GM23338 (cell line): ENCODE results near the gene RGS6. TPM values are rescaled to one million over a fixed set of nuclear protein-coding genes. Genes with fewer than 3 reads are reported as not detected.
A peak's percentile ranks its signal among the peaks of the same experiment; 100 is the strongest.

Experiments
- ATAC-seq: fragments of 200-7000 bp; cut with Tn5 transposase; 3 replicates; pipeline ENCODE4 v1.9.1; 2020
- DNase-seq: peaks from one replicate; pipeline ENCODE4 v3.0.0-alpha.2; 2015; ENCODE audit warnings: low spot score
- H2AFZ ChIP-seq: fragments of 200-600 bp; sonication (generic); 2 replicates; pipeline ENCODE4 v1.8.0; 2016; ENCODE audit warnings: antibody characterized with exemption, mild to moderate bottlenecking, moderate library complexity
- H3F3A ChIP-seq: fragments of 200-600 bp; sonication (generic); replicated peaks from 2 replicates; pipeline ENCODE4 v1.8.0; 2017; ENCODE audit warnings: antibody characterized with exemption, mixed run types, low read depth
- H3K27ac ChIP-seq: fragments of 200-600 bp; sonication (generic); 2 replicates; pipeline ENCODE4 v1.6.1; 2016; ENCODE audit warnings: low read depth
- H3K27me3 ChIP-seq: fragments of 200-600 bp; sonication (generic); 2 replicates; pipeline ENCODE4 v1.8.0; 2016; ENCODE audit warnings: mild to moderate bottlenecking, mixed run types, moderate library complexity; ENCODE audit not compliant: insufficient read depth
- H3K36me3 ChIP-seq: fragments of 200-600 bp; sonication (generic); 2 replicates; pipeline ENCODE4 v1.8.0; 2016; ENCODE audit warnings: mild to moderate bottlenecking; ENCODE audit not compliant: insufficient read depth
- H3K4me1 ChIP-seq: fragments of 200-600 bp; sonication (generic); 2 replicates; pipeline ENCODE4 v1.8.0; 2016; ENCODE audit warnings: mild to moderate bottlenecking, moderate library complexity; ENCODE audit not compliant: insufficient read depth
- H3K4me2 ChIP-seq: fragments of 200-600 bp; sonication (generic); 2 replicates; pipeline ENCODE4 v1.7.1; 2017; ENCODE audit warnings: mixed run types
- H3K4me3 ChIP-seq: fragments of 200-600 bp; sonication (generic); 2 replicates; pipeline ENCODE4 v1.6.1; 2016; ENCODE audit warnings: mixed run types
- H3K79me2 ChIP-seq: fragments of 200-600 bp; sonication (generic); replicated peaks from 2 replicates; pipeline ENCODE4 v1.8.0; 2017; ENCODE audit warnings: mild to moderate bottlenecking; ENCODE audit not compliant: insufficient read depth
- H3K9me2 ChIP-seq: fragments of 200-600 bp; sonication (generic); 2 replicates; pipeline ENCODE4 v1.8.0; 2017; ENCODE audit not compliant: insufficient read depth
- H4K20me1 ChIP-seq: fragments of 200-600 bp; sonication (generic); replicated peaks from 2 replicates; pipeline ENCODE4 v1.8.0; 2017; ENCODE audit warnings: mild to moderate bottlenecking; ENCODE audit not compliant: insufficient read depth
- H3K27ac Mint-ChIP-seq: 2 replicates; pipeline ENCODE4 v1.8.0; 2020; ENCODE audit warnings: inconsistent platforms, mild to moderate bottlenecking, moderate library complexity, mixed read lengths
- H3K27me3 Mint-ChIP-seq: 3 replicates; pipeline ENCODE4 v1.8.0; 2022; ENCODE audit warnings: low read depth, mild to moderate bottlenecking, moderate library complexity, mixed read lengths, inconsistent platforms; ENCODE audit not compliant: insufficient read depth, poor library complexity
- H3K36me3 Mint-ChIP-seq: 3 replicates; pipeline ENCODE4 v1.8.0; 2021; ENCODE audit warnings: low read depth, mild to moderate bottlenecking, inconsistent platforms, moderate library complexity, mixed read lengths
- H3K4me1 Mint-ChIP-seq: 3 replicates; pipeline ENCODE4 v1.8.0; 2020; ENCODE audit warnings: mild to moderate bottlenecking, inconsistent platforms, mixed read lengths
- H3K4me3 Mint-ChIP-seq: 3 replicates; pipeline ENCODE4 v1.8.0; 2021; ENCODE audit warnings: moderate library complexity, mild to moderate bottlenecking, inconsistent platforms, mixed read lengths
- H3K9me3 Mint-ChIP-seq: 3 replicates; pipeline ENCODE4 v1.8.0; 2020; ENCODE audit warnings: moderate library complexity, mild to moderate bottlenecking, inconsistent platforms, mixed read lengths
- CREB1 ChIP-seq: fragments of 250-450 bp; sonication (Bioruptor Pico); IDR thresholded peaks from 2 replicates; pipeline ENCODE4 v1.5.0; 2020; ENCODE audit warnings: low read depth, mild to moderate bottlenecking, moderate library complexity
- EZH2 ChIP-seq: fragments of 200-600 bp; sonication (generic); IDR thresholded peaks from one replicate; pipeline ENCODE4 v1.8.0; 2017; ENCODE audit warnings: antibody characterized with exemption, mild to moderate bottlenecking, low read depth; ENCODE audit not compliant: unreplicated experiment
- EZH2phosphoT487 ChIP-seq: fragments of 200-600 bp; sonication (generic); IDR thresholded peaks from one replicate; pipeline ENCODE4 v1.8.1; 2018; ENCODE audit warnings: antibody characterized with exemption; ENCODE audit not compliant: unreplicated experiment
- NANOG ChIP-seq: IDR thresholded peaks from 2 replicates; pipeline ENCODE4 v1.6.1; 2016; ENCODE audit warnings: antibody characterized with exemption, borderline replicate concordance
- POLR2AphosphoS5 ChIP-seq: IDR thresholded peaks from 2 replicates; pipeline ENCODE4 v1.6.1; 2016; ENCODE audit warnings: antibody characterized with exemption, low read depth
- STAT1 ChIP-seq: IDR thresholded peaks from one replicate; pipeline ENCODE4 v1.6.1; 2016; ENCODE audit warnings: antibody characterized with exemption; ENCODE audit not compliant: unreplicated experiment
- ZNF114 ChIP-seq: fragments of 250-450 bp; sonication (Bioruptor Pico); IDR thresholded peaks from 2 replicates; pipeline ENCODE4 v1.5.0; 2020; ENCODE audit warnings: mild to moderate bottlenecking, moderate library complexity
- polyA plus RNA-seq: library from polyadenylated mRNA; unstranded; fragments of >200 nt; fragmentation: Nextera tagmentation; extraction: Ambion mirVana; gene quantifications from 2 replicates; pipeline ENCODE4 v1.2.1, GENCODE V29; 2016
- total RNA-seq: library from RNA; depleted of rRNA; stranded (reverse); fragments of >200 nt; shearing (Covaris generic); gene quantifications from 2 replicates; pipeline ENCODE4 v1.2.3, GENCODE V29; 2014
- TF ChIP-seq, protein P1 (sequence below), 2 experiments: fragments of 200-600 bp in 1 of 2; sonication (generic) in 1 of 2; conservative IDR thresholded peaks; 2 replicates each; pipeline versions ENCODE4 v1.5.1 to v1.6.1; 2016 to 2017; ENCODE audit warnings: antibody characterized with exemption in 2 of 2, low read depth in 2 of 2, mild to moderate bottlenecking in 2 of 2, moderate library complexity in 1 of 2
- TF ChIP-seq, protein P2 (sequence below): IDR thresholded peaks from 2 replicates; pipeline ENCODE4 v1.6.1; 2016; ENCODE audit warnings: antibody characterized with exemption

RGS6 gene
- total and polyA plus RNA-seq, 2 experiments from 2014 or later: 0.66 to 0.83 TPM

DNA sequence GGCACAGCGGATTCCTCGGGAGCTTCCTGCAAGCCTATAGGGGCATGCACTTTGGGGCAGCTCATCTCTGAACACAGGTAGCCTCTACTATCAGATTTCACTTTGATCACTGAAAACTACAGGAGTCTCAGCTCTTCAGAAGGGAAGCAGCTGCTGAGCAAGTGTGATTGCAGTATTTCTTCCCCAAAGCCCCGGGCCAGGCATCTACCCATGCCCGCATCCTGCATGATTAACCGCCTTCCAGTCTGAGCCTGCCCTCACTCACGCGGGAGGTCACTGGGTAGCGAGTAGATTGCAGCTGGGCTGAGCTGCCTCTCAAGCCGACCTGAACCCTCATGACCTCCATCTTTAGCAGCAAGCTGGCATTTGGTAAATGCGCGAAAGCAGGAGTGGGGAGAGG is 627.0 kb downstream of the RGS6 start:
- peaks cover 26% of the 10 kb centered on the region for H3K4me1 Mint-ChIP-seq
- Histone ChIP-seq H3K36me3 (no peaks in the 10 kb centered on the region), H3K79me2 (no peaks in the 10 kb centered on the region), H3K9me2 (no peaks in the 10 kb centered on the region), H2AFZ (peak overlapping the region; percentile 63; the same call in 1 of the 2 replicates), H4K20me1 (no peaks in the 10 kb centered on the region), H3K4me1 (peaks cover 13% of the 10 kb centered on the region), H3K4me2 (0 out of 2 replicates have a peak overlapping the region, but pooled peaks have one; percentile 29), H3K27ac (no peak overlapping the region), H3K4me3 (no peak overlapping the region), H3K27me3 (no peaks in the 10 kb centered on the region), H3F3A (no peaks in the 10 kb centered on the region)
- DNase-seq: no peak
- TF ChIP-seq, protein P1, sequence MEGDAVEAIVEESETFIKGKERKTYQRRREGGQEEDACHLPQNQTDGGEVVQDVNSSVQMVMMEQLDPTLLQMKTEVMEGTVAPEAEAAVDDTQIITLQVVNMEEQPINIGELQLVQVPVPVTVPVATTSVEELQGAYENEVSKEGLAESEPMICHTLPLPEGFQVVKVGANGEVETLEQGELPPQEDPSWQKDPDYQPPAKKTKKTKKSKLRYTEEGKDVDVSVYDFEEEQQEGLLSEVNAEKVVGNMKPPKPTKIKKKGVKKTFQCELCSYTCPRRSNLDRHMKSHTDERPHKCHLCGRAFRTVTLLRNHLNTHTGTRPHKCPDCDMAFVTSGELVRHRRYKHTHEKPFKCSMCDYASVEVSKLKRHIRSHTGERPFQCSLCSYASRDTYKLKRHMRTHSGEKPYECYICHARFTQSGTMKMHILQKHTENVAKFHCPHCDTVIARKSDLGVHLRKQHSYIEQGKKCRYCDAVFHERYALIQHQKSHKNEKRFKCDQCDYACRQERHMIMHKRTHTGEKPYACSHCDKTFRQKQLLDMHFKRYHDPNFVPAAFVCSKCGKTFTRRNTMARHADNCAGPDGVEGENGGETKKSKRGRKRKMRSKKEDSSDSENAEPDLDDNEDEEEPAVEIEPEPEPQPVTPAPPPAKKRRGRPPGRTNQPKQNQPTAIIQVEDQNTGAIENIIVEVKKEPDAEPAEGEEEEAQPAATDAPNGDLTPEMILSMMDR (conservative IDR thresholded peaks at IDR 0.05; ENCODE audit: low read depth in 2 of 2): no peak
- no peak for TF ChIP-seq EZH2phosphoT487
- no peak for TF ChIP-seq EZH2
- no peak for TF ChIP-seq ZNF114 (CRISPR knock-in tag)
- H3K27ac Mint-ChIP-seq: no peak overlapping the region; the same call in 1 of the 2 replicates
- peaks cover 14% of the 10 kb centered on the region for H3K27me3 Mint-ChIP-seq
- no peaks in the 10 kb centered on the region for H3K36me3 Mint-ChIP-seq
- no peaks in the 10 kb centered on the region for H3K9me3 Mint-ChIP-seq
- peak; percentile 36 for ATAC-seq
- H3K4me3 Mint-ChIP-seq: no peak overlapping the region

DNA sequence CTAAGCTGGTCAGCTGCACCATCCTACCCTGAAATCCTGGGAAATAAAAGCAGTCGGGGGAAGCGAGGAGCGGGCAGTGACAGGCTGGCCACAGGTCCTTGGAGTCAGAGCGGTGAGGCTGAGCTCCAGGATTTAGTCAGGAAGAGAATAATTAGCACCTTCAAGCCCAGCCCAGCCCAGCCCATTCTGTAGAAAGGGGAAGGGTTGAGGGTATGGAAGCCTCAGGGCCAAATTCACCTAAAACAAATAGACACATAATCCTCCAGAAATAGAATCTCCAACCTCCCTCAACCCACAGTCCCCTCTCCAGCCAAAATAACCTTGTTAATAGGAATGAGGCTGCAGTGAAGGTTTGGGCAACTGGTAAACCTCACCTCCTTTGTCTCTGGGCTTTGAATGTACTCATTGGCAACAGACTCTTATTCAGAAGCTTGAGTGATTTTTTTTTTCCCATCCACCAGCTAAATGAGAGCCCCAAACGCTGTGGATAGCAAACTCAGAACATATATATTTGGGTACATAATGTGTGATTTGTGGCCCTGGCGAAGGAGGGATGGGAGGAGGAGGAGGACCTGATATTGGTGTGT is 627.5 kb downstream of the RGS6 start:
- DNase-seq (no peak), ATAC-seq (no peak; the same call in 2 of the 3 replicates)
- Histone ChIP-seq H4K20me1 (no peaks in the 10 kb centered on the region), H3K36me3 (no peaks in the 10 kb centered on the region), H3F3A (no peaks in the 10 kb centered on the region), H3K4me3 (no peak overlapping the region), H3K27me3 (no peaks in the 10 kb centered on the region), H3K4me2 (no peak overlapping the region), H3K9me2 (no peaks in the 10 kb centered on the region), H2AFZ (peak overlapping the region; percentile 63; the same call in 1 of the 2 replicates), H3K27ac (no peak overlapping the region), H3K79me2 (no peaks in the 10 kb centered on the region), H3K4me1 (peaks cover 10% of the 10 kb centered on the region; the same call in 1 of the 2 replicates)
- no peak overlapping the region; the same call in 1 of the 2 replicates for H3K27ac Mint-ChIP-seq
- H3K4me3 Mint-ChIP-seq: no peak overlapping the region
- H3K36me3 Mint-ChIP-seq: no peaks in the 10 kb centered on the region
- H3K9me3 Mint-ChIP-seq: no peaks in the 10 kb centered on the region
- peaks cover 23% of the 10 kb centered on the region for H3K4me1 Mint-ChIP-seq
- H3K27me3 Mint-ChIP-seq: peaks cover 10% of the 10 kb centered on the region
- no peak for TF ChIP-seq EZH2phosphoT487
- TF ChIP-seq NANOG: no peak
- TF ChIP-seq, protein P1 (conservative IDR thresholded peaks at IDR 0.05; ENCODE audit: low read depth in 2 of 2): no peak
- no peak for TF ChIP-seq POLR2AphosphoS5
- no peak for TF ChIP-seq CREB1
- no peak for TF ChIP-seq EZH2
- TF ChIP-seq STAT1: no peak
- TF ChIP-seq, protein P2, sequence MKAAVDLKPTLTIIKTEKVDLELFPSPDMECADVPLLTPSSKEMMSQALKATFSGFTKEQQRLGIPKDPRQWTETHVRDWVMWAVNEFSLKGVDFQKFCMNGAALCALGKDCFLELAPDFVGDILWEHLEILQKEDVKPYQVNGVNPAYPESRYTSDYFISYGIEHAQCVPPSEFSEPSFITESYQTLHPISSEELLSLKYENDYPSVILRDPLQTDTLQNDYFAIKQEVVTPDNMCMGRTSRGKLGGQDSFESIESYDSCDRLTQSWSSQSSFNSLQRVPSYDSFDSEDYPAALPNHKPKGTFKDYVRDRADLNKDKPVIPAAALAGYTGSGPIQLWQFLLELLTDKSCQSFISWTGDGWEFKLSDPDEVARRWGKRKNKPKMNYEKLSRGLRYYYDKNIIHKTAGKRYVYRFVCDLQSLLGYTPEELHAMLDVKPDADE: no peak
